Vagina (tissue), 2 donors: ENCODE results near the gene VPS4B.

Experiments
- POLR2A ChIP-seq, 2 donors: fragments of 450-650 bp; IDR thresholded peaks; one replicate each; pipeline ENCODE4 v1.6.1; 2017; ENCODE audit warnings: antibody characterized with exemption in 2 of 2, mild to moderate bottlenecking in 2 of 2, moderate library complexity in 2 of 2
- TF ChIP-seq, protein P1 (sequence below), 3 experiments: fragments of 450-650 bp in 2 of 3; fragments of 200-600 bp in 1 of 3; sonication (generic) in 1 of 3; IDR thresholded peaks; one replicate each; pipeline ENCODE4 v1.5.1; 2017 to 2019; ENCODE audit warnings: antibody characterized with exemption in 3 of 3, mild to moderate bottlenecking in 2 of 3, moderate library complexity in 2 of 3

DNA sequence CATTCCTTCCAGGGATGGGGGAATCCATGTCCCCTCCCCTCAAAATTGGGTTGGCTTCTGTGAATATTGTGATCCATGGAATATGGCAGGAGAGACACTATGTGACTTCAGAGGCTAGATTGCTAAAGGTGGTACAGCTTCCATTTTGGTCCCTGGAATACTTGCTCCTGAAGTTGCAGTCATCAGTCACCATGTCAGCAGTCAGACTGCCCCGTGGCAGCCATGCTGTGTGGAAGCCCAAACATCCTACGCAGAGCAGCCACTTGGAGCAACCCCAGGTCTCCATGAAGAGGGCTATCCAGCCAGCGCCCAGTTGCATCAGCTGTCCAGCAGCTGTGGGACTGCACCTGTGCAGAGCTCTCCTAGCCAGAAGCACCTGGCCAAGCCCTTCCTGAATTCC, 39.4 kb downstream of the VPS4B start:
- TF ChIP-seq, protein P1, sequence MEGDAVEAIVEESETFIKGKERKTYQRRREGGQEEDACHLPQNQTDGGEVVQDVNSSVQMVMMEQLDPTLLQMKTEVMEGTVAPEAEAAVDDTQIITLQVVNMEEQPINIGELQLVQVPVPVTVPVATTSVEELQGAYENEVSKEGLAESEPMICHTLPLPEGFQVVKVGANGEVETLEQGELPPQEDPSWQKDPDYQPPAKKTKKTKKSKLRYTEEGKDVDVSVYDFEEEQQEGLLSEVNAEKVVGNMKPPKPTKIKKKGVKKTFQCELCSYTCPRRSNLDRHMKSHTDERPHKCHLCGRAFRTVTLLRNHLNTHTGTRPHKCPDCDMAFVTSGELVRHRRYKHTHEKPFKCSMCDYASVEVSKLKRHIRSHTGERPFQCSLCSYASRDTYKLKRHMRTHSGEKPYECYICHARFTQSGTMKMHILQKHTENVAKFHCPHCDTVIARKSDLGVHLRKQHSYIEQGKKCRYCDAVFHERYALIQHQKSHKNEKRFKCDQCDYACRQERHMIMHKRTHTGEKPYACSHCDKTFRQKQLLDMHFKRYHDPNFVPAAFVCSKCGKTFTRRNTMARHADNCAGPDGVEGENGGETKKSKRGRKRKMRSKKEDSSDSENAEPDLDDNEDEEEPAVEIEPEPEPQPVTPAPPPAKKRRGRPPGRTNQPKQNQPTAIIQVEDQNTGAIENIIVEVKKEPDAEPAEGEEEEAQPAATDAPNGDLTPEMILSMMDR (IDR thresholded peaks at IDR 0.05), result no peak
- TF ChIP-seq POLR2A (IDR thresholded peaks at IDR 0.05), result no peak
